Lung (tissue), 12 donors: ENCODE data around the gene TOM1L2. TPM values are rescaled to one million over a fixed set of nuclear protein-coding genes. Genes with fewer than 3 reads are reported as not detected.

Experiments
- ATAC-seq: fragments of 200-7000 bp; cut with Tn5 transposase; one replicate; pipeline ENCODE4 v1.9.1; 2020; ENCODE audit warnings: moderate number of reproducible peaks; ENCODE audit not compliant: insufficient read depth, low FRiP score
- DNase-seq, 3 donors: peaks; one replicate each; pipeline ENCODE4 v3.0.0-alpha.2; 2013 to 2017
- H3K27ac ChIP-seq, 2 donors: one replicate each; pipeline ENCODE4 v1.5.1; 2013; ENCODE audit warnings: mild to moderate bottlenecking in 2 of 2, moderate library complexity in 2 of 2, control low read depth in 1 of 2, inconsistent platforms in 1 of 2, low read depth in 1 of 2, low read length in 1 of 2
- H3K27me3 ChIP-seq, 3 donors: one replicate each; pipeline ENCODE4 v1.5.1; 2013; ENCODE audit warnings: low read length in 2 of 3; ENCODE audit not compliant: control insufficient read depth in 3 of 3, insufficient read depth in 3 of 3
- H3K36me3 ChIP-seq, 4 donors: one replicate each; pipeline ENCODE4 v1.5.1; 2013; ENCODE audit warnings: low read length in 4 of 4, mild to moderate bottlenecking in 1 of 4, moderate library complexity in 1 of 4; ENCODE audit not compliant: control insufficient read depth in 4 of 4, insufficient read depth in 4 of 4
- H3K4me1 ChIP-seq, 5 donors: one replicate each; pipeline ENCODE4 v1.5.1; 2013; ENCODE audit warnings: low read length in 5 of 5, mild to moderate bottlenecking in 2 of 5, moderate library complexity in 1 of 5; ENCODE audit not compliant: control insufficient read depth in 5 of 5, insufficient read depth in 5 of 5
- H3K4me3 ChIP-seq: one replicate; pipeline ENCODE4 v1.5.1; 2013; ENCODE audit warnings: mild to moderate bottlenecking, control low read depth, moderate library complexity
- H3K9ac ChIP-seq, 2 donors: one replicate each; pipeline ENCODE4 v1.5.1; 2013; ENCODE audit warnings: low read length in 2 of 2, control low read depth in 1 of 2; ENCODE audit not compliant: insufficient read depth in 1 of 2
- H3K9me3 ChIP-seq, 4 donors: one replicate each; pipeline ENCODE4 v1.5.1; 2013; ENCODE audit warnings: low read length in 3 of 4, mild to moderate bottlenecking in 1 of 4, moderate library complexity in 1 of 4; ENCODE audit not compliant: control insufficient read depth in 4 of 4, insufficient read depth in 3 of 4
- WGBS, 2 donors: extraction: QIAGEN DNeasy Blood & Tissue Kit; methylation state at CpG; one replicate each; pipeline ENCODE4 v1.1.7; 2013; 5-methylcytosine and 5-hydroxymethylcytosine counted together
- polyA plus RNA-seq, 2 donors: library from polyadenylated mRNA; stranded (reverse); fragments of 200-250 nt; gene quantifications; one replicate each; pipeline ENCODE4 v1.2.1, GENCODE V29; 2013
- total RNA-seq, 2 donors: library from RNA; depleted of rRNA in 1 of 2; stranded (reverse); fragments of >200 nt in 1 of 2; gene quantifications; one replicate each; pipeline ENCODE4 v1.2.1, GENCODE V29; 2014 to 2021
- TF ChIP-seq, protein P1 (sequence below): IDR thresholded peaks from 2 replicates; pipeline ENCODE4 v1.5.1; 2012; ENCODE audit warnings: mild to moderate bottlenecking; ENCODE audit errors: control extremely low read depth, extremely low read depth
- donor health status: control.
- donor health status: control.
- donor health status: Bipolar disorder and iron deficiency.
- donor health status: healthy.
- donor health status: DM: yes; HTN: yes; CAD: no.

Gene TOM1L2
- total and polyA plus RNA-seq, 4 donors: 21.5 to 56.5 (median 35.8) TPM

DNA sequence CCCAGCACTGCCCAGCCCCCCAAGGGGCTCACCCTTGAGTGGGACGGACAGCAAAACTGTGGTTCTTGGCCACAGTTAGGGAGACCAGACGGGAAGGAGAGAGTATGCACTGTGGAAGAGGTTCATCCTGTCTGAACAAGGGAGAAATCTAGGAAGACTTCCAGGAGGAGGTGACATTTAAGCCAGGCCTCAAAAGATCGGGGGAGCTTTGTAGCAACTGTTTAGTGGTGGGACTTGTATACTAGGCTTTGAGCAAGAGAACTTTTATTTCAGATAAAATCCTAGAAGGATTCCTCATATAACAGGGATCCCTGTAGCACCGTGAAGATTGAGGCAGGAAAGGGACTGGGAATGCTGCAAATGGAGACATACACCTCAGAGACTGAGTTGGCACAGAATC lies 166.2 kb downstream of the TOM1L2 start:
- H3K4me1 ChIP-seq: peaks cover 0 to 19% (median 3%) of the 10 kb centered on the region in 5 donors
- 96 to 97% methylated on average over 4 of the region's 4 CpGs for WGBS, 2 donors
- no peak overlapping the region for H3K4me3 ChIP-seq
- no peak for ATAC-seq
- H3K36me3 ChIP-seq: peaks cover 0 to 39% (median 28%) of the 10 kb centered on the region in 4 donors
- TF ChIP-seq, protein P1, sequence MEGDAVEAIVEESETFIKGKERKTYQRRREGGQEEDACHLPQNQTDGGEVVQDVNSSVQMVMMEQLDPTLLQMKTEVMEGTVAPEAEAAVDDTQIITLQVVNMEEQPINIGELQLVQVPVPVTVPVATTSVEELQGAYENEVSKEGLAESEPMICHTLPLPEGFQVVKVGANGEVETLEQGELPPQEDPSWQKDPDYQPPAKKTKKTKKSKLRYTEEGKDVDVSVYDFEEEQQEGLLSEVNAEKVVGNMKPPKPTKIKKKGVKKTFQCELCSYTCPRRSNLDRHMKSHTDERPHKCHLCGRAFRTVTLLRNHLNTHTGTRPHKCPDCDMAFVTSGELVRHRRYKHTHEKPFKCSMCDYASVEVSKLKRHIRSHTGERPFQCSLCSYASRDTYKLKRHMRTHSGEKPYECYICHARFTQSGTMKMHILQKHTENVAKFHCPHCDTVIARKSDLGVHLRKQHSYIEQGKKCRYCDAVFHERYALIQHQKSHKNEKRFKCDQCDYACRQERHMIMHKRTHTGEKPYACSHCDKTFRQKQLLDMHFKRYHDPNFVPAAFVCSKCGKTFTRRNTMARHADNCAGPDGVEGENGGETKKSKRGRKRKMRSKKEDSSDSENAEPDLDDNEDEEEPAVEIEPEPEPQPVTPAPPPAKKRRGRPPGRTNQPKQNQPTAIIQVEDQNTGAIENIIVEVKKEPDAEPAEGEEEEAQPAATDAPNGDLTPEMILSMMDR: no peak
- no peaks in the 10 kb centered on the region for H3K27me3 ChIP-seq
- no peak overlapping the region for H3K27ac ChIP-seq
- H3K9me3 ChIP-seq: no peaks in the 10 kb centered on the region
- H3K9ac ChIP-seq: no peak overlapping the region
- no peak for DNase-seq

DNA sequence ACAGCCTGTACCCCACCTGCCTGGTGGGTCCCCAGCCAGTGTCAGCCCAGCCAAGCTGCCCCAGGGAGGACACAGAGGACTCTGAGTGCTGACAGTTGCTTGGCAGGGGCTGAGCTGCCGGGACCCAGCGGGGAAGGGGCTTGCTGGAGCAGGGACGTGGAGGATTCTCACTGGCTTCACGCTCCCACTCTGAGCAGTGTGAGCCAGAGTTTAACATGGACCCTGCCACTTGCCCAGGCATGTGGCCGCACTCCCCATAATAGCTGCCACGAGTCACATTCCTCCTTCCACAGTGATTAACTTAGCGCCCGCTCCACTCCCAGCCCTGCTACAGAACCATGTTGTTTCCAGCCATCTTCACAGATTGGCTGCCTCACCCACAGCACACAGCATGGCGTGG lies 166.6 kb downstream of the TOM1L2 start:
- H3K4me3 ChIP-seq: no peak overlapping the region
- ATAC-seq (no peak), DNase-seq (no peak)
- WGBS, 2 donors: 88 to 90% methylated on average over 9 of the region's 9 CpGs
- H3K9me3 ChIP-seq: no peaks in the 10 kb centered on the region
- peaks cover 0 to 15% (median 0%) of the 10 kb centered on the region in 5 donors for H3K4me1 ChIP-seq
- TF ChIP-seq, protein P1: no peak
- H3K27ac ChIP-seq: no peak overlapping the region
- no peaks in the 10 kb centered on the region for H3K27me3 ChIP-seq
- H3K9ac ChIP-seq: no peak overlapping the region
- H3K36me3 ChIP-seq: peaks cover 0 to 43% (median 27%) of the 10 kb centered on the region in 4 donors

DNA sequence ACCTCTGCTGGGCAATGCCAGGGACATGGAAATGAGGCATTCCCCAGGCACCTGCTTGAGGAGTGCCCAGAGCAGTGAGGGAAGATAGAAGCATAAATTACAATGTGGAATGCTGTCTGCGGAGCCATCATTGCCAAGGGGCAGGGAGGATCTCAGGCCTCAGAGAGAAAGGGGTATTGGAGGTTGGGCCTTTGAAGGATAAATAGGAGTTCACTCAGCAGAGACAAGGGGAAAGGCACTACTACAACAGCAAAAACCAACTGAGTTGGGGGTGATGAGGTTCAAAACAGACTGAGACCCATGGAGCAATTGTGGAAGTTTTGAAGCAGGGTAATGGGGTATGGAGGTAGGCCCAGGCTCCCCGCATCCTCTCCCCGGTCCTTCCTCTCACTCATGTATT lies 168.2 kb downstream of the TOM1L2 start:
- DNase-seq (no peak), ATAC-seq (no peak)
- H3K27me3 ChIP-seq: no peaks in the 10 kb centered on the region
- no peaks in the 10 kb centered on the region for H3K9me3 ChIP-seq
- no peak overlapping the region for H3K4me3 ChIP-seq
- no peak overlapping the region for H3K9ac ChIP-seq
- H3K36me3 ChIP-seq: peaks cover 0 to 53% (median 29%) of the 10 kb centered on the region in 4 donors
- no peak overlapping the region for H3K27ac ChIP-seq
- TF ChIP-seq, protein P1: no peak
- peaks cover 0 to under 1% (median 0%) of the 10 kb centered on the region in 5 donors for H3K4me1 ChIP-seq
- WGBS, 2 donors: 97 to 99% methylated on average over 3 of the region's 3 CpGs
